GM18507 (cell line): ENCODE results near the gene SURF1.
A peak's percentile ranks its signal among the peaks of the same experiment; 100 is the strongest.
"Not testable (repeated sequence)": the region's sequence is repeated elsewhere in the genome, so short reads cannot be mapped to it uniquely, and the experiment has no call there.

ENCODE experiments used
- DNase-seq: peaks from one replicate; pipeline ENCODE4 v3.0.0; 2011; ENCODE audit warnings: low read depth; ENCODE audit not compliant: insufficient read length; ENCODE audit errors: extremely low spot score
- FAIRE-seq: peaks from 2 replicates; lab custom pipeline; 2011; peaks lifted over from hg19 to GRCh38; lab: Jason Lieb, UNC

The SURF1 gene, protein sequence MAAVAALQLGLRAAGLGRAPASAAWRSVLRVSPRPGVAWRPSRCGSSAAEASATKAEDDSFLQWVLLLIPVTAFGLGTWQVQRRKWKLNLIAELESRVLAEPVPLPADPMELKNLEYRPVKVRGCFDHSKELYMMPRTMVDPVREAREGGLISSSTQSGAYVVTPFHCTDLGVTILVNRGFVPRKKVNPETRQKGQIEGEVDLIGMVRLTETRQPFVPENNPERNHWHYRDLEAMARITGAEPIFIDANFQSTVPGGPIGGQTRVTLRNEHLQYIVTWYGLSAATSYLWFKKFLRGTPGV

GRCh38 chr9:133356391-133357091, at the start of gene SURF1, which contains the start of gene SURF2:
TSS of gene SURF1 (minus strand) at chr9:133356487. CDS start at chr9:133356453, 34 bp downstream.
TSS of gene SURF2 (plus strand) at chr9:133356550. CDS start at chr9:133356593, 43 bp downstream.
- DNase-seq, result peak; percentile 78
- peak; percentile 56 for FAIRE-seq

GRCh38 chr9:133405508-133406438, 49.5 kb upstream of the SURF1 start:
- FAIRE-seq (no peak), DNase-seq (no peak)

DNA sequence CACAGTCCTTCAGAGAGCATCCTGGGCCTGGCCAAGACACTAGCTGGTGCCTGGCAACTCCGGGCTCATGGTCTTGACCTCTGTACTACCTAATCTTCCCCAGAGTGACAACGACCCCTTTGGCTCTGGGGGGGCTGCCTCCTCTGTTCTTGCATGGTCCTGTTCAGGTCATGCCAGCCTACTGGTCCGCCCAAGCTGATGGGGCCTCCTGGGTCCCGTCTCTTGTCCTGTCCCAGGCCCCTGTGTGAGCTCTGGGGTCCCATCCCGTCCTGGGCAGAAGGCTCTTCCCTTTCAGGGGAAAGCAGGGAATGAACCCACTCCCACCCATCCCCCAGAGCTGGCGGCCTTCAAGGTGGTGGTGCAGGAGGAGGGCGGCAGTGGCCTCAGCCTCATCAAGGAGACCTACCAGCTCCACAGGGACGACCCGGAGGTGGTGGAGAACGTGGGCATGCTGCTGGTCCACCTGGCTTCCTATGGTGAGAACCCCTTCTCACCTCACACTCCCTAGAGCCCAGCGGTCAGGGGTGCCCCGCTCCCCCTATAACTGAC, 48.2 kb upstream of the SURF1 start:
- DNase-seq, result no peak
- no peak for FAIRE-seq

DNA sequence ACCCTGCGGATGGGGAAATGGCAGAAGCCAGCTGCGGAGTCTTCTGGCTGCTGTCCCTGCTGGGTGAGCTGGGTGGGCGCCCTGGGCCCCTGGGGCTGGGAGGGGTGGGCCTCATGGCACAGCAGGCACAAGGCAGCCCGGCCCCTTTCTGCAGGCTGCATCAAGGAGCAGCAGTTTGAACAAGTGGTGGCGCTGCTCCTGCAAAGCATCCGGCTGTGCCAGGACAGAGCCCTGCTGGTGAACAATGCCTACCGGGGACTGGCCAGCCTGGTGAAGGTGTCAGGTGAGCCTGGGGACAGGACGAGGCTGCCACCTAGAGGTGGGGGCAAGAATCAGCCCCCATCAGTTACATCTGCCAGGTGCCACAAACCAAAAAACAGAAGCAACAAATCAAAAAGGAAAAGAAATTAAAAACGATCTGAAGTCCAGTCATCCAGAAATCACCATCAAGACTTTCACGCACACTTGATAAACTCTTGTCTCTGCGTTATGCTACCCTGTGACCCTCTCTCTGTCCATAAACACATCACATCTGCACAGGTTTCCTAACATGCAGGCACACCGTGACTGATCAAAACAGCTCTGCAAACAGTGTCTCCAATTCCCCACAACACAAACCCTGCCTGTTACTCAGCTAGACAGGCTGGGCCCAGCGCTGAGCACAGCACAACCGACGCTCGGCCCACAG, 47.6 kb upstream of the SURF1 start:
- FAIRE-seq, result no peak
- DNase-seq, result no peak

DNA sequence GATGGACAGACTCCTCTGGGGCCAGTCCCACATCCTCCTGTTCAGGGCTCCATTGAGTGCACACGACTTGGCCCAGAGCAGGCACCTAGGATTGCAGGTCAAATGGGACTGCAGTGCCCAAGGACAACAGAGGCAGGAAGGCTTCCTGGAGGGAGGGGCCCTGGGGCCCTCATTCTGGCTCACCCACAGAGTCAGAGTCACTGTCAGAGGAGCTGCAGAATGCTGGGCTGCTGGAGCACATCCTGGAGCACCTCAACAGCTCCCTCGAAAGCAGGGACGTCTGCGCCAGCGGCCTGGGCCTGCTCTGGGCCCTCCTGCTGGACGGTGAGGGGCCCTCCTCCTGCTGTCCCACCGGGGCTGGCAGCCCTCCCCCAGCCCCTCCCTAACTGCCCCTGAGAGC, 46.4 kb upstream of the SURF1 start:
- DNase-seq (no peak), FAIRE-seq (no peak)

GRCh38 chr9:133401588-133401987, 45.3 kb upstream of the SURF1 start:
- DNase-seq (no peak), FAIRE-seq (no peak)

GRCh38 chr9:133400292-133400691, 44.0 kb upstream of the SURF1 start:
- FAIRE-seq, result no peak
- no peak for DNase-seq

DNA sequence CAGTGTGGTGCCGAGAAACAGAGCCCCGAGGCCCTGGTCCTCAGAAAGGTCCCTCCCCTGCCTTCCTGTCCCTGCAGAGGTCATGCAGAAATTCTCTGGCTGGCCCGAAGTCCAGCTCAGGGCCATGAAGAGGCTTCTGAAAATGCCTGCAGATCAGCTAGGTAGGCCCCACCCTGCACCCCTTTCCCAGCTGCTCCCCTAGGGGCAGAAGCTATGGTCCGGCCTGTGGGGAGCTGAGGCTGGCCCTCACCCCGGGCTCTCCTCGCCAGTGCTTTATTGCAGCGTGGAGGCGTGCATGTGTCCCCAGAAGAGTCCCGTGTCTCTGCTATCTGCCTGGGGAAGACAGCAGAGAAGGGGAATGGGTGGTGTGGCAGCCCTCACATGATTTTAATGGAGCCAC, 41.6 kb upstream of the SURF1 start:
- FAIRE-seq (no peak), DNase-seq (no peak)

GRCh38 chr9:133397370-133397769, 41.1 kb upstream of the SURF1 start:
- FAIRE-seq, result no peak
- DNase-seq, result no peak

DNA sequence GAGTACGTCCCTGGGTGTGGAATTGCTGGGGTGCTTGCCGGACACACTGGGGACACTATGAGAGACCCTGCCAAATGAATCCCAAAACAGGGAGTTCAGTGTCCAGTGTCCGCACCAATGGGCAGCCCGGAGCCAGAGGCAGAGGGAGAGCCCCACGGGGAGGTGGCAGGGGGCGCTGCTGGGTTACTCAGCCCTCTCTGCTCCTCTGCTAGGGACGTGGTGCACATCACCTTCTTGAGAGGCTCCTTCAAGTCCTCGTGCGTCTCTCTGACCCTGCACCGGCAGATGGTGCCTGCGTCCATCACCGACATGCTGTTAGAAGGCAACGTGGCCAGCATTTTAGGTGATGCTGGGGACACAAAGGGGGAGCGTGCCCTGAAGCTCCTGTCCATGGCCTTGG, 40.7 kb upstream of the SURF1 start:
- FAIRE-seq, result no peak

GRCh38 chr9:133394687-133395271, 38.5 kb upstream of the SURF1 start:
- FAIRE-seq, result no peak

More for the DNA sequence above, 40.7 kb upstream of the SURF1 start:
- no peak for DNase-seq

DNA sequence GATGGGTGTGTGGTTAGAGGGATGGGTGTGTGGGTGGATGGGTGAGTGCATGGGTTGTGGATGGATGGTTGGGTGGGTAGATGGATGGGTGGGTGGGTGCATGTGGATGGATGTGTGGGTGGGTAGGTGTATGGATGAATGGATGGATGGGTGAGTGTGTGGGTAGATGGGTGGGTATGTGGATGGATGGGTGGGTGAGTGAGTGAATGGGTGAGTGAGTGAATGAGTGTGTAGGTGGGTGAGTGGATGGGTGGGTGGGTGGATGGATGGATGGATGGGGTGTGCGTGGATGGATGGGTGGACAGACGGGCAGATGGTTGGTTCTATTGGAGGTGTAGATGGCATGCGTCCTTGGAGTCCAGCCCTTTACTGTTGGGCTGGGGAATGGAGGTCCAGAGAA, 37.1 kb upstream of the SURF1 start:
- FAIRE-seq (no peak), DNase-seq (no peak)

More at GRCh38 chr9:133394687-133395271, 38.5 kb upstream of the SURF1 start:
- DNase-seq, result no peak

- FAIRE-seq, DNase-seq: not testable (repeated sequence)
Measured at GRCh38 chr9:133392308-133392707, 36.0 kb upstream of the SURF1 start.

- not testable (repeated sequence) for DNase-seq, FAIRE-seq
Measured at GRCh38 chr9:133391449-133391848, 35.2 kb upstream of the SURF1 start.

DNA sequence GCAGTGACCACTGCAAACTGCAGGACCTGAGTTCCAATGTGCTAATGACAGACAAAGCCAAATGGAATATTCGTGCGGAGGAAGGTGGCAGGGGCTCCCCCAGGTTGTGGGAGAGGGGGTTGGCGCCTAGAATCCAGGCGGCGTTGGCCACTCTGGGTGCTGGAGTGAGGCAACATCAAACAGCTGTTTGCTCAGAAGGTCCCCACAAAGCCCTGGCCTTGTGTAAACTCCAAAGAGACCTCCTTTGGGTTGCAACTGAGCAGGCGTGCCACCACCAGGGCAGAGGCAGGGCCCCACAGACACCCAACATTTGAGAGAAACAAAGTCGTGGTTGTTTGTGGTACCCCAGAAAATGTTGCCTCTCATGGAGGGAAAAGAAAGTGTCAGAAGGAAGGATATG, 34.4 kb upstream of the SURF1 start:
- no peak for FAIRE-seq
- DNase-seq, result no peak

DNA sequence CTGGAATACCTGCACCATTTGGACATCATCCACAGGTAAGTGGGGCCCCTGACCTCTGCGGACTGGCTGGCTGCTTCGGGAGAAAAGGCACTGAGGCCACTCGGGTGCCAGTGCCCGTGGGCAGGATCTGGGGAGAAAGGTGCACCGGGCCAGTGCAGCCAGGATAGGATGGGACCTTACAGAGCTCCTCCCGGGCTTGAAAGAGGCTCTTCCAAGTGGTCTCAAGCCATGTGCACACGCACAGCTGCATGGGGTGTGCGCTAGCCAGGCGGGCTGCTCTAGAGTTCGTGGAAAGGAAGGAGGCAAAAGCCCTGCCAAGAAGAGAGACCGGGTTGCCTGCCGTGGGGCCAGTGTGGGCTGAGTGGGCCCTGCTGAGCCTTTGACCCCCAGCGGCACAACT, 33.3 kb upstream of the SURF1 start:
- DNase-seq (no peak), FAIRE-seq (no peak)

DNA sequence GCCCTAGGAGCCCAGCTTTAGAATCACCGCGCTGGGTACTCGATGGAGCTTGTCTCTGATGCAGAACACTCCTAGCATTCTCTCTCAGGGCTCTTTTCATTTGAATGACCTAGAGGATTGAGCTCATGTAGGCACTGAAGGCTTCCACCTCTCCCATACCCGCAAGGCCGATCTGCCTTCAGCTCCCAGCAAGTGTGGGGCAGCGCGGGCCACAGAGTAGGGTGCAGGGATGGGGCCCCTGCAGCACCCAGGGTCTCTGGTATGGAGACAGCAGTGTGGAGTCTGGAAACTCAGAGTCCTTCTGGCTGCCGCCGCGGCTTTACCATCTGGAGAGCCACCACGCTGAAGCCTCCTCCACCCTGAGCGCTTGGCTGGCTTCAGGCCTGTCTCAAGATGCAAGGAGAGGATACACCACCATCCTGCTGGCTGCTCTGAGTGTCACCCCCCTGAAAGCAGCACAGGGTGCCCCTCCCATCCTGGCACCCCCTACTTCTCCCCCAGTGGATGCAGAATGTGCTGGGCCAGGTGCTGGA, 32.8 kb upstream of the SURF1 start:
- FAIRE-seq, result no peak
- DNase-seq, result no peak

- FAIRE-seq (no peak), DNase-seq (no peak)
Measured at GRCh38 chr9:133387680-133388079, 31.4 kb upstream of the SURF1 start.
